Right forelimb (tissue), 1 donor: ENCODE measurements around the gene RPS21.
"Not testable (repeated sequence)": the region's sequence is repeated elsewhere in the genome, so short reads cannot be mapped to it uniquely, and the experiment has no call there.

Experiments used
- DNase-seq: peaks from one replicate; pipeline ENCODE4 v3.0.0-alpha.2; 2018

RPS21 gene

DNA sequence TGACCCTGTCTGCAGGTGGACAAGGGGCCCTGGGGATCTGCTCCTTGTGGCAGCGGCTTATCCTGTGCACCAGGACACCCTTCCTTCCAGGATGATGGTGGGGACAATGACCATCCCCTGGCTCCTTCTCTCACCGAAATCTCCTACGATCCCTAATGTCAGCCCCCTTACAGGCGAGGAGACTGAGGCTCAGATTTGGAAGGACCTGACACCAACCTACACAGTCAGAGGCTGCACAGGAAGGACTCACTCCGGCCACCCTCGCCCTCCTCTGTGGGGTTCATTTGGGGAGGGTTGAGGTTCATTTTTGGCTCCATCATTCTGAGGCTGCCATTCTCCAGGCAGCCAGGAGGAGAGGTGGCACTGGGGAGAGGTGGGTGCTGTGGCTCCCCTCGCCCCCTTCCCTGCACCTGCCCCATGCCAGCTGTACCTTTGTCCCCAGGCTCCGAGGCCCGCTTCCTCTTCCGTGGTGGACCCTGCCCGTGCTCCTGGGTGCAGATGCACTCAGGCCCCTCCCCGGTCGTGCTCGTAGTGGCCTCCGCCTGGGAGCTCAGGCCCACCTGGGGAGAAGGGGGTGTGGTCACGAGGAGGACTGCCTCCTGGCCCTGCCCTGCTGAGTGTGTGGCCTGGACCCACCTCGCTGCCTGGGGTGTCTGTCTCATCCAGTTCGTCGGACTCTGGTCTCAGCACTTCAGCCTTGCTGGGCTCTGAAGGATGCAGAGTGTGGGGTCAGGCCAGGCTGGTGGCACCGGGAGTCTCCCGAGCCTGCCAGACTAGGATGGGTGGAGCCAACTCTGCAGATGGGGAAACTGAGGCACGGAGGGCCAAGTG, 25.5 kb downstream of the RPS21 start:
- no peak for DNase-seq

DNA sequence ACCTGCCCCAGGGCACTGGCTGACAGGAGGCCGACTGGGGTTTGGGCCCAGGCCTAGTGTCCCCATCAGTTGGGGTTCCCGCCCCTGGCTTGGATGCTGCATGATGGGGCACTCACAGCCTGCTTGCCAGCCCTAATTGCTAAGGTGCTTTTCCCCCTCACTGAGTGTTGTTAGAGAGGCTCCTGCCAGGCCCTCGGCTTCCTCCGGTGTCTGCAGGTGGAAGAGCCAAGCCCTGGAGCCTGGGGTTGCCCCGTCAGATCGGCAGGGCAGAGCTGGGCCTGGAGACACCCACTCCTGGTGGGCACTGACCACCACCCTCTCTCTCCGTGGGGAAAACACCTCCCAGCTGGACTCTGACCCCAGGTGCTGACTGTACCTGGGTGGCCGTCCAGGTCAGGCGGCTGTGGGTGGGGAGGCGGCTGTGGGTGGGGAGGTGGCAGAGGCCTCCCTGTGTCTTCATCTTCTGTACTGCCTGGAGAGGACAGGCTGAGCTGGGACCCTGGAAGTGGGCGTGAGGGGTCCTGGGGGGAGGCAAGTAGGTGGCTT, 26.2 kb downstream of the RPS21 start:
- DNase-seq: no peak

DNA sequence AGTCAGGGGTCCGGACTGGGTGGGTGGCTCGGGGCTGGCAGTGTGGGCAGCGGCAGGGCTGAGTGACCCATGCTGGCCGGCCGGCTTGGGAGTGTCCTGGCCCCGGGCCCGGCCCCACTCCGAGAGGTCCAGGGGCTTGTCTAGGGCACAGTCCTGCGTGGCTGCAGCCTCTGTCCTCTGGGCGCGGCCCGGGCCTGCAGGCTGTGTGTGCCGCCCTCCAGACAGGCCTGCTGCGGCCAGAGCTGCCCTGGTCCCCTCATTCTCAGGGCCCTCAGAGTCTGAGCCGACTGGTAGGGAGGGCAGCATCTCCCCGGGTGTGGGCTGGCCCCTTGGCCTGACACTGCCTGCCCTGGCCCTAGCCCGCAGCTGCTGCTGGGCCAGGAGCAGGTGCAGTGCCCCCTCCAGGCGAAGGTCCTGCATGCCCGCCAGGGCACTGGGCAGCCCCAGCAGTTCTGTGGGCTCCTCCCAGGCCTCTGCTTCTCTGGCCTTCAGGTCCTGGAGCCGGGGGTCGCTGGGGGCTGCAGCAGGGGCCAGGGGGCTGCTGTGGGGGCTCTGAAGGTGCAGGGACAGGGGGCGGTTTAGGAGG, 27.1 kb downstream of the RPS21 start:
- no peak for DNase-seq

DNA sequence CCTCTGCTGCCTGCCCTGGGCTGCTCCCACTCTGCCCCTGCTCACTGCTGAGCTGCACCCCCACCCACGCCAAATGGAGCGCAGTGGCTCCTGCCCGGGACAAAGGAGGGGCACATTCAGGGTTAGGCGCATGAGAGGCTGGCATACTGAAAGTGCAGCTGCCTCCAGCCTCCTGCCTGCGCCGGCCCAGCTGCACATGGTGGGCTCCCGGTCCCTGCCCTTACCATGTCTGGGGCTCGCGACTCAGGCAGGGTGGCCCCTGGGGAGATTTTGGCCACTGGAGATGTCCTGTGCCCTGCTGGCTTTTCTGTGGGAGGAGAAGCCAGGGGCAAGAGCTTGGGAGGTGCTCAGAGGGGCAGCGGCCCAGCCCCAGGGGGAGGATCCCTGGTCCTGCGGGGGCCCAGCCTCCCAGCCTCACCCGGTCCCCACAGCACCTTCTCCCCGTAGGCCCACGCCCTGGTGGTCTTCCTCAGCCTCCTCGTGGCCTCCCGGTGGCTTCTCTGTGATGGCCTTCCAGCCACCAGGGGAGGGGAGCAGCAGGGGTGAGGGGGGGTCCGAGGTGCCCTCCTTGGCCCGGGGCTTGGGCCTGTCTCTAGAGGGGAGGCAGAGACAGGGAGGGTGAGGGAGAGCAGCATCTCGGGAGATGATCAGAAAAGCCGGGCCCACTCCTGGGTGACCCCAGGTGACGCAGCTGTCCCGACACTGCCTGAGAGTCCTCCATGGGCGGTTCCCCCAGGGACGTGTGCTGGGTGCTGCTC, 28.6 kb downstream of the RPS21 start:
- DNase-seq: no peak

GRCh38 chr20:62416651-62417637, 30.0 kb downstream of the RPS21 start:
- no peak for DNase-seq

- DNase-seq: no peak
These were observed 31.2 kb downstream of the RPS21 start for GRCh38 chr20:62417981-62418708.

DNA sequence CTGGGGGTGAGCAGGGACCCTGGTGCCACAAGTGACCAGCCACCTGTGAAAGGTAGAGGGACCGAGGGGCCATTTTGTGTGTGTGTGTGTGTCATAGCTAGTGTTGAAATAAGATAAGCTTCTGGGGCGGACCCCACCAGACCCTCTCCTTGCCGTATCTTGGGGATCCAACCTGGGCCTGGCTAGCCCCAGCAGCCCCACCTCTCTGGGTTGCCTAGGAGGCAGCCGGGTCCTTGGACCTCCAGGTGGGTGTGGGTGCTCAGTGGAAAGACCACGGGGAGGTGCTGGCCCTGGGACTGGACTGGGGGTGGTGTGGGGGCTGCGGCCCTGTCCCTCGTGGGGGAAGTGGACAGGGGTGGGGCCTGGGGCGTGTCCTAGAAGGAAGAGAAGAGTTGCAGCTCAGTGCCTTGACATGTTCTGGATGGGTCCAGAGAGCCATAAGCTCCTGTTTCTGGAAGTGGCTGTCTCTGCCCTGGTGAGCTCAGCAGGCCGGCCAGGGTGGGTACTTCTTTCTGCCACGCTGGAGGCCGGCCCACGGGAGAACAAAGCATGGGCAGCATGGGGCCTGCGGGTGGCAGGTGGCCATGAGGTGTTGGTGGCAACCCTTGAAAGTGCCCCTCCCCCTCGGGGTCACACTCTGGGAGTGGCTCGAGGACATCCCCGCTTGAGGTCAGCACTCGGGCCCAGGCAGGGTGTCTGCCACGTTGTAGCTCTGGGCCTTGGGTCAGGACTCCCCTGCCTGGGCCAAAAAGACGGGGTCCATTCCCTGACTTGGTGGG, 32.0 kb downstream of the RPS21 start:
- no peak for DNase-seq

DNA sequence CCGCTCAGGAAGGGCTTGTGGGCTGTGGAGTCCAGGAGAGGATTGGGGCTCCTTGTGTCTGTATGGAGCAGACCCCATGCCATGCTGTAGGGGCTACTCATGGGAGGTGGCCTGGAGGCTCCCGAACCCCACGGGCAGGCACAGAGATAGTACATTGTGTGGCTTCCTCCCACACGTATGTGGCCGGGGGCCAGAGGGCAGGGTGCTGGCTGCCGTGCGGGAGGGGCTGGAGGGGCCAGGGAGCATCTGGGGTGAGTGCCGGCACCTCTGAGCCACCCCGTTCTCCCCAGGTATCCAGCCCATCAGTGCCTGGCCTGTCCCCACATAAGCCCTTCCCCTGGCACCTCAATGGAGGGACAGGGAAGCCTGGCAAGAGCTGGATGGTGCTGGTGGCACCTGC, 32.9 kb downstream of the RPS21 start:
- no peak for DNase-seq

- DNase-seq: no peak
These were observed 34.2 kb downstream of the RPS21 start for GRCh38 chr20:62420846-62421715.

DNA sequence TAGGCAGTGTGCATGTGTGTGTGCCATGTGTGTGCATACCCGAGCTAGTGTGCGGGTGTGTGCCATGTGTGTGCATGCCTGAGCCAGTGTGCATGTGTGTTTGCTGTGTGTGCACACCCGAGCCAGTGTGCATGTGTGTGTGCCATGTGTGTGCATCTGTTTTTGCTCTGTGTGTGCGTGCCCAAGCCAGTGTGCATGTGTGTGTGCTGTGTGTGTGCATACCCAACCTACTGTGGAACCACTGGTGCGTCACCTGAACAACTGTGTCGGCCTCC, 34.8 kb downstream of the RPS21 start:
- no peak for DNase-seq

- no peak for DNase-seq
These were observed 35.9 kb downstream of the RPS21 start for GRCh38 chr20:62422636-62423325.

DNA sequence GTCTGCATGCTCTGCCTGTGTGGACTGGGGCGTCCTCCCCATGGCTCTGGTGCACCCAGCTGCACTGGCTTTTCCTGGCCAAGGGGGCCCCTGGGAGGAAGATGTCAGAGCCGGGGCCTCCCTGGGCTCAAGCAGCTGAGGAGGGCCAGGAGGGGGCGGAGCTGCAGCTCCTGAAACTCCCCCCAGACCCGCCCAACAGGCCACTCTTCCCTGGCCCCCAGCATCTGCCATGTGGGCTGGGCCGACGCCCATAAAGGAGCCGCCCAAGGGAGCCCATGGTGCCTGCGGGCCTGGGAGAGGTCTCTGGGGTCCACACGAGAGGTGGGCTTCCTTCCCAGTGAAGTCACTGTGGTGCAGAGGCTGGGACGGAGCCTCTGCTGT, 36.4 kb downstream of the RPS21 start:
- no peak for DNase-seq

DNA sequence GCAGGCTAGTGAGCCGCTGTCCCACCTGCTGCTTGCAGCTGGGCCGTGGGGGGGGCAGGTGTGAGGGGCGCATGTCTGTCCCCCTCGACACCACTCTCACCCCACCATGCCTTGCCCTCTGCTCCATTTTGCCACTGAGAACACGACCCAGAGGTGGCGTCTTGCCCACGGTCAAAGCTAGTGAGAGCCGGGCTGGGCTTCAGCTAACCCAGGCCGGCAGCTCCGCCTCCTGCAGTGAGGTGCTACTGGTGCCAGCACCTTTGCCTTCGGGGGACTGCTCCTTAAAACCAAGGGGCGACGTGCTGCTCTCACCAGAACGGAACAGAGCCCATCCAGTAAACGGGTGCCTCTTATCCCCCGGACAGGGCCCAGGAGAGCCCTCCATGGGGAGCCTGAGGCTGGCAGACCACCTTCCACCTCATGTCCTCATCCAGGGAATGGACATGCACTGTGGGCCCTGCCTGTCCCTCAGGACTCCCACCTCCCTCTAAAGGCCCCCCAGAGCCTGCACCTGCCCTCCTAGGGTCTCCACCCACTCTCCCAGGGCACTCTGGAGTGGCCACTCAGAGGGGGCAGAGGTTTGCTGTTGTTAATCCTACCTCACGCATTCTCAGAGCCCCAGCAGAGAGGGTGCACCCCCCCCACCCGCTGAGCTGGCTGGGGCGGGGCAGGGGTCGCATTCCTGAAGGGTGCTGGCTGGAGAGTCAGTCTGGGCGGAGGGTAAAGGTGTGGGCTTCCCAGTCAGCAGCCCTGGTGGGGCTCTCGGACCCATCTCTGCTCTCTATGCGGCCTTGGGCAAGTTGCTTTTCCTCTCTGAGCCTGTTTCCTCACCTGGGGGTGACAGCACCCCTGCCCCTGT, 37.6 kb downstream of the RPS21 start:
- no peak for DNase-seq

- no peak for DNase-seq
These were observed 38.6 kb downstream of the RPS21 start for GRCh38 chr20:62425281-62426058.

DNA sequence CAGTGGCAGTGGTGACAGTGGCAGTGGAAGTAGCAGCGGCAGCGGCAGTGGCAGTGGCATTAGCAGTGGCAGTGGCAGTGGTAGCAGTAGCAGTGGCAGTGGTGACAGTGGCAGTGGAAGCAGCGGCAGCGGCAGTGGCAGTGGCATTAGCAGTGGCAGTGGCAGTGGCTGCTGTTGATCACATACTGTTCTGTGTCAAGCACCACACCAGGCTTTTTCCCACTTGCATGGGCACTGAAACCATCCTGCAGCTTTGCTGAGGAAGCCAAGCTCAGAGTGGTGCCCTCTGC, 39.1 kb downstream of the RPS21 start:
- not testable (repeated sequence) for DNase-seq

- DNase-seq: no peak
These were observed 39.8 kb downstream of the RPS21 start for GRCh38 chr20:62426699-62427131.

GRCh38 chr20:62427172-62428001, 40.5 kb downstream of the RPS21 start, which contains the start of gene RBBP8NL:
RBBP8NL (minus strand) TSS chr20:62427539; CDS start chr20:62419647, 7,892 bp downstream.
- no peak for DNase-seq
